GM21423 (cell line): ENCODE measurements around the gene KCNH6.
A peak's percentile ranks its signal among the peaks of the same experiment; 100 is the strongest.

Source experiments
- ATAC-seq: cut with Tn5 transposase; IDR thresholded peaks from one replicate; pipeline ENCODE4 v1.9.1; 2021; ENCODE audit warnings: mild to moderate bottlenecking, moderate library complexity; ENCODE audit not compliant: unreplicated experiment

The KCNH6 gene

GRCh38 chr17:63549946-63550816 is 27.0 kb downstream of the KCNH6 start, which contains the start of gene DCAF7:
DCAF7 (plus strand) TSS chr17:63550477; CDS start chr17:63550678, 201 bp downstream.
- ATAC-seq: peak; percentile 93

- ATAC-seq: no peak
These were observed 27.9 kb downstream of the KCNH6 start for GRCh38 chr17:63550817-63551639.

GRCh38 chr17:63552211-63552610 is 29.1 kb downstream of the KCNH6 start:
- ATAC-seq: no peak

- ATAC-seq: no peak
These were observed 32.5 kb downstream of the KCNH6 start for GRCh38 chr17:63555500-63556156.

- no peak for ATAC-seq
These were observed 34.3 kb downstream of the KCNH6 start for GRCh38 chr17:63557416-63557815.

- ATAC-seq: no peak
These were observed 35.3 kb downstream of the KCNH6 start for GRCh38 chr17:63558441-63558840.

- no peak for ATAC-seq
These were observed 38.7 kb downstream of the KCNH6 start for GRCh38 chr17:63561819-63562218.

GRCh38 chr17:63563339-63563738 is 40.2 kb downstream of the KCNH6 start:
- no peak for ATAC-seq

- ATAC-seq: no peak
These were observed 41.4 kb downstream of the KCNH6 start for GRCh38 chr17:63564562-63564961.

- no peak for ATAC-seq
These were observed 44.1 kb downstream of the KCNH6 start for GRCh38 chr17:63567229-63567628.

GRCh38 chr17:63568563-63568962 is 45.4 kb downstream of the KCNH6 start:
- ATAC-seq: no peak

- ATAC-seq: no peak
These were observed 48.6 kb downstream of the KCNH6 start for GRCh38 chr17:63571632-63572310.

GRCh38 chr17:63573634-63574033 is 50.5 kb downstream of the KCNH6 start:
- ATAC-seq: no peak

GRCh38 chr17:63578027-63578768 is 55.0 kb downstream of the KCNH6 start:
- ATAC-seq: no peak

GRCh38 chr17:63578769-63579111 is 55.6 kb downstream of the KCNH6 start:
- ATAC-seq: no peak

GRCh38 chr17:63579633-63580032 is 56.5 kb downstream of the KCNH6 start:
- ATAC-seq: no peak

GRCh38 chr17:63587770-63588169 is 64.6 kb downstream of the KCNH6 start:
- no peak for ATAC-seq

GRCh38 chr17:63588797-63589196 is 65.6 kb downstream of the KCNH6 start:
- no peak for ATAC-seq

- no peak for ATAC-seq
These were observed 66.5 kb downstream of the KCNH6 start for GRCh38 chr17:63589646-63590045.

GRCh38 chr17:63592797-63593196 is 69.6 kb downstream of the KCNH6 start:
- no peak for ATAC-seq
